Left ventricle myocardium inferior (tissue), 1 donor: ENCODE data around the gene DNAI2. TPM values are rescaled to one million over a fixed set of nuclear protein-coding genes. Genes with fewer than 3 reads are reported as not detected.

Experiments used
- DNase-seq: peaks from one replicate; pipeline ENCODE4 v3.0.0-alpha.2; 2020
- H3K27ac ChIP-seq: fragments of 200-600 bp; replicated peaks from 2 replicates; pipeline ENCODE4 v1.8.0; 2021
- H3K27me3 ChIP-seq: fragments of 200-600 bp; 2 replicates; pipeline ENCODE4 v1.8.0; 2021; ENCODE audit warnings: low read depth
- H3K36me3 ChIP-seq: fragments of 200-600 bp; 2 replicates; pipeline ENCODE4 v1.8.0; 2021
- H3K4me1 ChIP-seq: fragments of 200-600 bp; 2 replicates; pipeline ENCODE4 v1.8.0; 2021
- H3K4me3 ChIP-seq: fragments of 200-600 bp; 2 replicates; pipeline ENCODE4 v1.8.0; 2021; ENCODE audit warnings: mild to moderate bottlenecking, moderate library complexity
- H3K9me3 ChIP-seq: fragments of 200-600 bp; replicated peaks from 2 replicates; pipeline ENCODE4 v1.8.0; 2021
- intact Hi-C: fragments of 100-400 bp; cut with micrococcal nuclease; formaldehyde crosslinking; loops from one replicate; pipeline ENCODE4 v1.11.0; 2022
- total RNA-seq: library from RNA; stranded (reverse); fragmentation: NEBNext Ultra II Directional; extraction: Animal tissue kit (Norgen Biotek cat#: 25700); gene quantifications from one replicate; pipeline ENCODE4 v1.2.1, GENCODE V29; 2021
- TF ChIP-seq, protein P1 (sequence below): fragments of 200-600 bp; IDR thresholded peaks from 2 replicates; pipeline ENCODE4 v1.8.0; 2021; ENCODE audit warnings: antibody characterized with exemption, mild to moderate bottlenecking, borderline replicate concordance
- donor health status: DM: no; HTN: yes; CAD: no; lungs with severe emphysema.

Gene DNAI2
- total RNA-seq, 1 donor from 2014 or later: not detected

DNA sequence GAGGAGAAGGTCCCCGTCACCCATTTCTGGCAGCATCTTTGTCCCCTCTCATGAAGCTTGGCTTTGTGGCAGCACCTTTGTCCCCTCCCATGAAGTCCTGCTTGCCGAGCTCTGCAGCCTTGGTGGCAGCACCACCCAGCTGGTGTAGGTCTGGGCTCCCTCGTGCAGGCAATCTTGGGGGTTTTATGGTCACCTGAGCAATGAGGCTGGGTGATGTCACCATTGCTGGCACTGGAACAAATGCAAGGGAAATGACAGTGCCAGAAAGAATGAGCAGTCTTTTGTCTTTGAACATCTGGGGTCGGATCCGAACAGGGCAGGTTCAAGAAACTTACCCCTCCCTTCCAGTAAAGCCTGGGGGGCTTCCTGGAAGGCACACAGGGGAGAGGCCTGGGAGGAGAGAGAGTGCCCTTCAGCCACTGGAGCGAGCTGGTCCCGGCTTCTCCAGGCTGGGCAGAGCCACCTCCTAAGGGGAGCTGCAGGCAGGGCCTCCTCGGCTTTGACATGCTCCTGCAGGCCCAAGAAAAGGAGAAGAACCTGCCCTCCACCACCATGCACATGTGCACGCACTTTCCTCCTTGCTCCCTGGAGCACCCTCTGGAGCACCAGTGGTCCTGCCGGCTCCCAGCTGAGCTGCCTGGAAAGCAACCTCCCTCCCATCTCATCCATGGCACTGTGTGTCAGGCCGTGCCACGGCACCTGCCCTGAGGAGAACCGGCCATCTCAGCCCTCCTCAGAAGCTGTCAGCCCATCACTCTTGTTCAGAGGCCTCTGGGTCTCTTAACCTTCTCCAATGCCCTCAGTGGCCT, 71.6 kb downstream of the DNAI2 start:
- TF ChIP-seq, protein P1, sequence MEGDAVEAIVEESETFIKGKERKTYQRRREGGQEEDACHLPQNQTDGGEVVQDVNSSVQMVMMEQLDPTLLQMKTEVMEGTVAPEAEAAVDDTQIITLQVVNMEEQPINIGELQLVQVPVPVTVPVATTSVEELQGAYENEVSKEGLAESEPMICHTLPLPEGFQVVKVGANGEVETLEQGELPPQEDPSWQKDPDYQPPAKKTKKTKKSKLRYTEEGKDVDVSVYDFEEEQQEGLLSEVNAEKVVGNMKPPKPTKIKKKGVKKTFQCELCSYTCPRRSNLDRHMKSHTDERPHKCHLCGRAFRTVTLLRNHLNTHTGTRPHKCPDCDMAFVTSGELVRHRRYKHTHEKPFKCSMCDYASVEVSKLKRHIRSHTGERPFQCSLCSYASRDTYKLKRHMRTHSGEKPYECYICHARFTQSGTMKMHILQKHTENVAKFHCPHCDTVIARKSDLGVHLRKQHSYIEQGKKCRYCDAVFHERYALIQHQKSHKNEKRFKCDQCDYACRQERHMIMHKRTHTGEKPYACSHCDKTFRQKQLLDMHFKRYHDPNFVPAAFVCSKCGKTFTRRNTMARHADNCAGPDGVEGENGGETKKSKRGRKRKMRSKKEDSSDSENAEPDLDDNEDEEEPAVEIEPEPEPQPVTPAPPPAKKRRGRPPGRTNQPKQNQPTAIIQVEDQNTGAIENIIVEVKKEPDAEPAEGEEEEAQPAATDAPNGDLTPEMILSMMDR: no peak

DNA sequence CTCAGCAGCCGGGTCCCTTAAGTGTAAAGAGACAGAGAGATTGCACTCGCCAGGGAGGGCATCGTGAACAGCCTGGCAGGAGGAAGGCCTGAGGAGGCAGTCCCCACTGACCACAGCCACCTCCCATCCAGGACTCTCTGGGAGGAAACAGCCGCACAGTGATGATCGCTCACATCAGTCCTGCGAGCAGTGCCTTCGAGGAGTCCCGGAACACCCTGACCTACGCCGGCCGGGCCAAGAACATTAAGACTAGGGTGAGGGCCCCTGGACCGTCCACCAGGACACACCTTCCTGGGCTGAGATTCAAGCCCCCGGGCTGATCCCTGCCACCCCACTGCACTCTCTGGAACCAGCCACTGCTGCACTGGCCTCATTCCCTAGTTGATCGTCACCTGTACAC, 73.6 kb downstream of the DNAI2 start:
- no peaks in the 10 kb centered on the region for H3K9me3 ChIP-seq
- intact Hi-C loops: no loop called here
- H3K27me3 ChIP-seq: peaks cover 68% of the 10 kb centered on the region
- H3K36me3 ChIP-seq: no peaks in the 10 kb centered on the region
- H3K4me1 ChIP-seq: peaks cover 6% of the 10 kb centered on the region
- no peak overlapping the region for H3K4me3 ChIP-seq
- TF ChIP-seq, protein P1: no peak
- no peak for DNase-seq
- H3K27ac ChIP-seq: no peak overlapping the region

More for the DNA sequence above, 71.6 kb downstream of the DNAI2 start:
- Histone ChIP-seq H3K36me3 (no peaks in the 10 kb centered on the region), H3K27ac (no peak overlapping the region), H3K9me3 (no peaks in the 10 kb centered on the region), H3K27me3 (peaks cover 60% of the 10 kb centered on the region), H3K4me1 (no peaks in the 10 kb centered on the region), H3K4me3 (no peak overlapping the region)
- no peak for DNase-seq
- intact Hi-C loops: no loop called here

DNA sequence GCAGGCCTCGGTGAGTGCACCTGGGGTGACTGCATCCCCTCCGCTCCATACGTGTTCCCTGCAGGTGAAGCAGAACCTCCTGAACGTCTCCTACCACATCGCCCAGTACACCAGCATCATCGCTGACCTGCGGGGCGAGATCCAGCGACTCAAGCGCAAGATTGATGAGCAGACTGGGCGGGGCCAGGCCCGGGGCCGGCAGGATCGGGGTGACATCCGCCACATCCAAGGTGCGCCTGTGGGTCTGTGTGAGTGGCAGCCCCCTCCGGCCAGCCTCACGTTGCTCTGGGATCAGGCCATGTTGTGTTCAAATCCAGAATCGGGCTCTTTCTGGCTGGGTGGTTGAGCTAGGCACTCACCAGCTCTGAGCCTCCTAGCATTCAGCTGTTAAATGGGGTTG, 75.1 kb downstream of the DNAI2 start:
- TF ChIP-seq, protein P1: no peak
- no peak for DNase-seq
- Histone ChIP-seq H3K4me1 (peaks cover 6% of the 10 kb centered on the region), H3K4me3 (no peak overlapping the region), H3K27me3 (peaks cover 69% of the 10 kb centered on the region), H3K27ac (no peak overlapping the region), H3K36me3 (no peaks in the 10 kb centered on the region), H3K9me3 (no peaks in the 10 kb centered on the region)
- intact Hi-C loops: no loop called here

DNA sequence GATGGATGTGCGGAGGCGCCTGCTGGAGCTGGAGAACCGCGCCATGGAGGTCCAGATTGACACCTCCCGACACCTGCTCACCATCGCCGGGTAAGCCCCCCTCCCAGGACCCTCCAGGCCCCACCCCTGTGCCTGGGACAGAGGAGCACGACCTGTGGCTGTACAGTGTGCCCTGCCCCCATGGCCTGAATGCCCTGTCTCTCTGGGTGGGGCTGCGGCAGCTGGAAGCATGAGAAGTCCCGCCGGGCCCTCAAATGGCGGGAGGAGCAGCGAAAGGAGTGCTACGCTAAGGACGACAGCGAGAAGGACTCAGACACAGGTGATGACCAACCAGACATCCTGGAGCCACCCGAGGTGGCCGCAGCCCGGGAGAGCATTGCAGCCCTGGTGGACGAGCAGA, 76.5 kb downstream of the DNAI2 start:
- Histone ChIP-seq H3K27ac (no peak overlapping the region), H3K4me1 (peaks cover 6% of the 10 kb centered on the region), H3K9me3 (no peaks in the 10 kb centered on the region), H3K27me3 (peaks cover 76% of the 10 kb centered on the region), H3K4me3 (no peak overlapping the region), H3K36me3 (no peaks in the 10 kb centered on the region)
- no peak for DNase-seq
- TF ChIP-seq, protein P1: no peak
- intact Hi-C loops: loop anchor here (10.0 kb wide), 1 partner anchor 46 kb away; no protein-coding TSS in a partner anchor

DNA sequence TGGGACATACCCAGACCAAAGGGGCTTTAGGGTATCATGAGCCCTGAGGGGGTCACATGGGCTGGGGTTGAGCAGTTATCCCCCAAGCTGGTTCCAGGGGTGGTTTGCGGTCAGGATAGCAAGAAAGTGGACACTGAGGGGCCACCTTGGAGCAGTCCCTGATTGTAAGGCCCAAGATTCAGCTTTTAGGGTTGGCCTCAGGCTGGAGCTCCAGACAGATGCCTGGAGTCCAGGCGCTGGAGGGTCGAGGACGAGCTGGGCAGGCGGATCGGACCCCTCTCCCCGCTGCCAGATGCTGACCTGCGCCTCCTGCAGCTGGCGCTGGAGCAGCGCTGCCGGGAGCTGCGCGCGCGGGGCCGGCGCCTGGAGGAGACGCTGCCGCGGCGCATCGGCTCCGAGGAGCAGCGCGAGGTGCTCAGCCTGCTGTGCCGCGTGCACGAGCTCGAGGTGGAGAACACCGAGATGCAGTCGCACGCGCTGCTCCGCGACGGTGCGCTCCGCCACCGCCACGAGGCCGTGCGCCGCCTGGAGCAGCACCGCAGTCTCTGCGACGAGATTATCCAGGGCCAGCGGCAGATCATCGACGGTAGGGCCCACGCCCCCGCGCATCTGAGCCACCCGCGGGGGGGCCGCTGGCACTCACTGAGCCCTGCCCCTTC, 77.6 kb downstream of the DNAI2 start:
- peaks cover 88% of the 10 kb centered on the region for H3K27me3 ChIP-seq
- TF ChIP-seq, protein P1: no peak
- intact Hi-C loops: loop anchor here (10.0 kb wide), 1 partner anchor 47 kb away; no protein-coding TSS in a partner anchor

More for the DNA sequence above, 77.6 kb downstream of the DNAI2 start:
- H3K4me3 ChIP-seq: no peak overlapping the region
- no peaks in the 10 kb centered on the region for H3K9me3 ChIP-seq
- no peak overlapping the region for H3K27ac ChIP-seq
- no peaks in the 10 kb centered on the region for H3K36me3 ChIP-seq
- peaks cover 8% of the 10 kb centered on the region for H3K4me1 ChIP-seq
- no peak for DNase-seq
